ENCODE data around the gene PGAP3.

Gene PGAP3

GRCh38 chr17:39655105-39655504 lies 32.8 kb downstream of the PGAP3 start:
- no peak for DNase-seq

- DNase-seq: no peak
Measured at GRCh38 chr17:39653662-39654331, 34.1 kb downstream of the PGAP3 start.

DNA sequence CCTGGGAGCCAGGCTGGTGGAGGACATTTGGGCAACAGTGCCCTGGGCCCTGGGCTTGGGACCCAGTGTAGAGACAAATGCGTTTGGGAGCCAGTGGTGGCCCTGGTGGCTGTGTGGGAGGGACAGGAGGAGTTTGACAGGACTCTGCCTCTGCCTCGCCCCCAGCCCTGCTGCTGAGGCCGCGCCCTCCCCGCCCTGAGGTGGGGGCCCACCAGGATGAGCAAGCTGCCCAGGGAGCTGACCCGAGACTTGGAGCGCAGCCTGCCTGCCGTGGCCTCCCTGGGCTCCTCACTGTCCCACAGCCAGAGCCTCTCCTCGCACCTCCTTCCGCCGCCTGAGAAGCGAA lies 34.6 kb downstream of the PGAP3 start:
- DNase-seq: no peak

GRCh38 chr17:39652587-39653315 lies 35.1 kb downstream of the PGAP3 start:
- DNase-seq: no peak

DNA sequence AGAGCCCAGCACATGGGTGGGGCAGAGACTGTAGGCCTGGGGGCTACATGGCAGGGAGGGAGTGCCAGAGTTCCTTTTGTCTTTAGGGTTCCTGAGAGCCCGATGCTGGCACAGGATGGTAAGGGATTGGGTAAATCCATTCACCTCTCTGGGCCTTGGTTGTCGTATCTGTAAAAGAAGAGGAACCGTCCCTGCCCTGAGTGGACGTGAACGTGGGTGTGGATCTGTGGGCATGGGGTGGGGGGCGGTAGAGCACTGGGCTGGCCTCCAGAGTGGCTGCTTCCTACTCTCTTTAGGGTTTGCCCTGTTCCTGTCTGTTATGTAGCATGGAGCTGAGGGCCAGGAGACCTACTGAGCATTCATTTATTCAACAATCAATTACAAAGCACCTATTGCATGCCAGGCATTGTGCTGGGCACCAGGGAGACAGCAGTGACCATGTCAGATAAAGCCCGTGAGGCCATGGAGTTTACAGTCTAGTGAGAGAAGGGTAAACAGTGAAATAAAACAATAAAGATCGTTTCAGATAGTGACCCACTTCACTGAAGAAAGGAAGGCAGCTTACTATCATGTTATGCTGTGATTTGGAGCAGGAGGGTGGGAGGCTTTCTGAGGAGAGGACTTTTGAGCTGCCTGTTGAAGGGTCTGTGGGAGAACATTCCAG lies 35.8 kb downstream of the PGAP3 start:
- DNase-seq: no peak

DNA sequence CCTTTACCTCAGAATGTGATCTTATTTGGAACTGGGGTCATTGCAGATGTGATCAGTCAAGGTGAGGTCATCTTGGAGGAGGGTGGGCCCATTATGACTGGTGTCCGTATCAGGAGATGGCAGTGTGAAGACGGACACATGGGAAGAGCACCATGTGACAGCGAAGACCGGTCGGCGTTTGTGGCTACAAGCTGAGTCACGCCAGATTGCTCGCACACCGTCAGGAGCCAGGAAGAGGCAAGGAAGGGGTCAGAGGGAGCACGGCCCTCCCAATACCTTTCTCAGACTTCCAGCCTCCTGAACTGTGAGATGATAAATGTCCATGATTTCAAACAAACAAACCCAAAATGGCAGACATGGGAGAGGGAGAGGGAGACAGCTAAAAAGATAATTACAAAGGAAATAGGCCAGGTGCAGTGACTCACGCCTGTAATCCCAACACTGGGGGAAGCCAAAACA lies 37.7 kb downstream of the PGAP3 start:
- no peak for DNase-seq

DNA sequence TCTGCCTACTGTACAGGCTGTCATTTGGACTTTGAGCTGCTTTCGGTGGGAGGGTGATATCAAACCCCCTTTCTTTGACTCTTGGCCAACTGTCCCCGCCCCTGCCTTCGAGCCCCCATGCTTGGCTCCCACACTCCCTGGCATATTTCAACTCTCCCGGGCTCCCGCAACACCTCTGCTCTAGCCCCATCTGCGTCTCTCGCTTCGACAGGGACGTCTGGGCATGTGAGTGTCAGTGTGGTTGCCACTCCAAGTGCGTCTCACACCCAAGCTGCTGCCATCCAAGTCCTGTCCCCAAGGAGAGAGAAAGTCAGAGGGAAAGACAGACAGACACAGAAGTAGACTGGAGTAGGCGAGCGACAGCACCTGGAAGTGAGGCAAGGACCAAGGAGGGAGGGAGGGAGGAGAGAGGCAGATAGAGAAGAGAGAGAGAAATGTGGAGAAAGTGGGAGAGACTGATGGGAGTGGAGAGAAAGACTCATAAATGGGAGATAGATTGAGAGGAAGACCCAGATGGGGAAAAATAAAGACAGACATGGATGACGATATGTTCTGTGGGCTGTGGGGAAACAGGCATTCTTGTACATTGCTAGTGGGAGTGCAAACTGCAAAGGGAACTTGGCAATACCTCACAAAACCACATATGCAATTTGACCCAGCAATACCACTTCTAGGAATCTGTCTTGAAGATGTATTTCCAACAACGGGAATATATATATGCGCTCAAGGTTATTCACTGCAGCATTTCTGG lies 39.1 kb downstream of the PGAP3 start:
- DNase-seq: no peak

- no peak for DNase-seq
Measured at GRCh38 chr17:39647256-39647655, 40.6 kb downstream of the PGAP3 start.

- no peak for DNase-seq
Measured at GRCh38 chr17:39643271-39643670, 44.6 kb downstream of the PGAP3 start.

- no peak for DNase-seq
Measured at GRCh38 chr17:39642291-39643074, 45.4 kb downstream of the PGAP3 start.

DNA sequence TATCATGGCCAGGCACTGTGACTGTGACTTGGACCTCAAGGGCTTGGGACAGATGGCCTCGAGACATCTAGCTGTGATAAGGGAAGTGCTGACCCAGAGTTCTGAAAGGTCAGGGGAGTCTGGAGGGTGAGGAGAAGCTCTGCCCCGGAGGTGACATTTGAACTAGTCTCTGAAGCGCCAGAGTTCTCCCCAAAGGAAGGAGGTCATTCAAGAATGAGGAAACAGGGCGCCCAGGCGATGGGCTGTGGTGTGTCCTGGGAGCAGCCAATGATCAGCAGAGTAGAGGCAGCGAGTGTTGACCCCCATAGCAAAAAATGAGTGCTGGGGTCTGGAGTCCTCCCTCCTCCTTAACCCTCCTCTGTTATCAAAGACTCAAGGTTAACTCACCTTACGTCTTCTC lies 46.0 kb downstream of the PGAP3 start:
- DNase-seq: no peak

DNA sequence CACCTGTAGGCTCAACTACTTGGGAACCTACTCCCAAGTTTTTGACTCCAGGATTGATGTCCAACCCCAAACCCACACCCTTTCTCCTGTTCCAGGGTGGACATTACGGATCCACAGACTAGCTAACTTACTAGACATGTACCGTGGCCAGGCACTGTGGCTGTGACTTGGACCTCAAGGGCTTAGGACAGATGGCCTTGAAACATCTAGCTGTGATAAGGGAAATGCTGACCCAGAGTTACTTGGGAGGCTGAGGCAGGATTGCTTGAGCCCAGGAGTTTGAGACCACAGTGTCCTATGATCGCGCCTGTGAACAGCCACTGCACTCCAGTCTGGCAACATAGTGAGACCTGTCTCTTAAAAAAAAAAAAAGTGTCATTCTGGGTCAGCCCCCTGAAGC lies 46.8 kb downstream of the PGAP3 start:
- no peak for DNase-seq

GRCh38 chr17:39640591-39641031 lies 47.2 kb downstream of the PGAP3 start:
- no peak for DNase-seq

GRCh38 chr17:39639566-39640458 lies 48.0 kb downstream of the PGAP3 start:
- no peak for DNase-seq

GRCh38 chr17:39639043-39639442 lies 48.8 kb downstream of the PGAP3 start:
- DNase-seq: no peak

- no peak for DNase-seq
Measured at GRCh38 chr17:39638317-39638716, 49.5 kb downstream of the PGAP3 start.

DNA sequence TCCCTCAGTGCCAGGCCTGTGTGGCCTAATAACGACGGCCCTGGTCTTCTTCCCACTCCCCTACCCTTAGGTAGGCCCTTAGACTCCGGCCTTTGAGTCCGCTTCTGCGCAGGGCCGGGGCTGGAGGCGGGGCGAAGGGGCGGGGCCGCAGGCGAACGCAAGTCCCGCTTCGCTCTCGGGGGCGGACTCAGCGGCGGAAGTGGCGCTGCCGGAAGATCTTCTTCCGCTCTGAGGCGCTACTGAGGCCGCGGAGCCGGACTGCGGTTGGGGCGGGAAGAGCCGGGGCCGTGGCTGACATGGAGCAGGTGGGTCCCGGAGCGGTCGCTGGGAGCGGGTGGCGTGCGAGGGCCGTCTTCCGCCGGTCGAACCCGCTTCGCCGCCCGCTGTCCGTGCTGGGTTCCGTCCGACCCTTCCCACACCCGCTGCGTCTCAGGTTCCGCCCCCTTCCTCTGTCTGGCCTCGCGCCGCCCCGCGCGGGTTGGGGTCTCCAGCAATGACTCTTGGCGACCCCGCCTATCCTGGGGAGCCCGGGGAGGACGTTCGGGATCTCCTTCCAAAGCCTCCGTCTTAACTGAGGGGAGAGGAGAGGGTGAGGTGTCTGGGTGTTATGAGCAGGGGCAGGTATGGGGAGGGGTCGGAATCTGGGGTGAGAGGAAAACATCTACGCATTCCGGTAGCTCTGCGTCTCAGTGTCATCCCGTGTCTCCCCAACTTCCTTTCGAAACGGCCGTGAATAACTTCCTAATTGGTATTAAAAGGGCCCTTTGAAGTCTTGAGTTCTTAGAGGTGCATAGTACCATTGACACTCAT lies 50.7 kb downstream of the PGAP3 start, which contains the start of gene STARD3:
STARD3 (plus strand) TSS at position 218 of the 810 bp plus-strand sequence. CDS start 16,388 bp downstream, outside the sequence.
- peak; percentile 40 for DNase-seq

DNA sequence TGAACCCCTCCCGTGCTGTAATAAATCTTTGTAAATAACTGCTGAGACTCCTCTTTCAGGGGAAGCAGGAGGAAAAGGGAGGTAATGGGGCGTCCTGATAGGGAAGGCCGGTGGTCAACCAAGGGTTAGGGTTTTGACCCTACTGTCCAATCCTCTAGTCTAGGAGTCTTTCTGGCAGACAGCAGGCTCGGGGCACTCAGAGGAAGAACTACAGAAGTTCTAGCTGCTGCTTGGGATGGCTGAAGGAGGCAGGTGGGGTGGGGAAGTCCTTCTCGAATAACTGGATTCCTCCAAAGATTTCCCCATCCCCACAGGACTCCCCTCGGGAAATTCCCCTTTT lies 51.3 kb downstream of the PGAP3 start:
- no peak for DNase-seq

GRCh38 chr17:39635614-39636176 lies 52.2 kb downstream of the PGAP3 start:
- no peak for DNase-seq

GRCh38 chr17:39634384-39634871 lies 53.4 kb downstream of the PGAP3 start:
- no peak for DNase-seq

Measured in NCI-H1417 treated with DMSO at 0.1 percent for 48 hours (cell line).